Smooth muscle cell (in vitro differentiated cells): Measurements from ENCODE around the gene OFD1. TPM values are rescaled to one million over a fixed set of nuclear protein-coding genes. Genes with fewer than 3 reads are reported as not detected.
"Not testable (repeated sequence)": the region's sequence is repeated elsewhere in the genome, so short reads cannot be mapped to it uniquely, and the experiment has no call there.

Experiments
- DNase-seq: peaks from one replicate; lab custom pipeline; 2025; ENCODE audit not compliant: unreplicated experiment; lab: John Stamatoyannopoulos, UW
- H2AFZ ChIP-seq: fragments of 200-600 bp; sonication (generic); 2 replicates; pipeline ENCODE4 v1.6.0; 2016; ENCODE audit warnings: antibody characterized with exemption, low read depth, mild to moderate bottlenecking
- H3F3A ChIP-seq: fragments of 200-600 bp; sonication (generic); 2 replicates; pipeline ENCODE4 v1.6.0; 2017; ENCODE audit warnings: antibody characterized with exemption, low read depth
- H3K27ac ChIP-seq: fragments of 200-600 bp; sonication (generic); 2 replicates; pipeline ENCODE4 v1.5.1; 2016; ENCODE audit warnings: low read depth, mild to moderate bottlenecking
- H3K27me3 ChIP-seq: fragments of 200-600 bp; sonication (generic); 2 replicates; pipeline ENCODE4 v1.6.1; 2016; ENCODE audit warnings: low read depth, mild to moderate bottlenecking
- H3K36me3 ChIP-seq: fragments of 200-600 bp; sonication (generic); 2 replicates; pipeline ENCODE4 v1.5.1; 2016; ENCODE audit warnings: low read depth
- H3K4me1 ChIP-seq: fragments of 200-600 bp; sonication (generic); 2 replicates; pipeline ENCODE4 v1.5.1; 2016; ENCODE audit warnings: low read depth
- H3K4me2 ChIP-seq: fragments of 200-600 bp; sonication (generic); 2 replicates; pipeline ENCODE4 v1.6.0; 2016; ENCODE audit warnings: mild to moderate bottlenecking
- H3K4me3 ChIP-seq: fragments of 200-600 bp; sonication (generic); 2 replicates; pipeline ENCODE4 v1.5.1; 2016; ENCODE audit warnings: mild to moderate bottlenecking
- H3K79me2 ChIP-seq: fragments of 200-600 bp; sonication (generic); 2 replicates; pipeline ENCODE4 v1.6.0; 2016; ENCODE audit warnings: low read depth, mild to moderate bottlenecking
- H3K9ac ChIP-seq: fragments of 200-600 bp; sonication (generic); 2 replicates; pipeline ENCODE4 v1.6.0; 2016; ENCODE audit warnings: low read depth
- H3K9me3 ChIP-seq: fragments of 200-600 bp; sonication (generic); replicated peaks from 2 replicates; pipeline ENCODE4 v1.5.1; 2016; ENCODE audit warnings: low read depth
- H4K20me1 ChIP-seq: fragments of 200-600 bp; sonication (generic); 2 replicates; pipeline ENCODE4 v1.6.0; 2016; ENCODE audit warnings: low read depth
- CTCF ChIP-seq: fragments of 200-600 bp; sonication (generic); IDR thresholded peaks from 2 replicates; pipeline ENCODE4 v1.5.1; 2017; ENCODE audit warnings: borderline replicate concordance, mild to moderate bottlenecking, antibody characterized with exemption; ENCODE audit not compliant: insufficient read depth, poor library complexity, severe bottlenecking
- WGBS: methylation state at CpG from one replicate; pipeline ENCODE4 v1.1.7; 2016; ENCODE audit warnings: low lambda C conversion rate; 5-methylcytosine and 5-hydroxymethylcytosine counted together
- polyA plus RNA-seq: library from polyadenylated mRNA; unstranded; fragments of >200 nt; fragmentation: Nextera tagmentation; extraction: Ambion mirVana; gene quantifications from 2 replicates; pipeline ENCODE4 v1.2.1, GENCODE V29; 2016
- total RNA-seq: library from RNA; depleted of rRNA; stranded (reverse); fragments of >200 nt; gene quantifications from 2 replicates; pipeline ENCODE4 v1.2.3, GENCODE V29; 2014

Gene OFD1
- total and polyA plus RNA-seq, 2 experiments from 2014 or later = 12.5 to 14.4 TPM

GRCh38 chrX:13719192-13719856 is 15.2 kb upstream of the OFD1 start:
- 76% methylated on average over 3 of the region's 3 CpGs for WGBS
- Histone ChIP-seq H3K9me3 (no peaks in the 10 kb centered on the region), H3K4me2 (no peak overlapping the region), H3K4me3 (no peak overlapping the region), H3K27ac (peak overlapping the region; percentile 95), H2AFZ (no peak overlapping the region), H3K4me1 (no peaks in the 10 kb centered on the region), H3K27me3 (no peaks in the 10 kb centered on the region), H4K20me1 (no peaks in the 10 kb centered on the region), H3K9ac (peak overlapping the region; percentile 79), H3F3A (no peaks in the 10 kb centered on the region), H3K36me3 (peaks cover 9% of the 10 kb centered on the region), H3K79me2 (peaks cover 18% of the 10 kb centered on the region)
- no peak for DNase-seq
- TF ChIP-seq CTCF = no peak

GRCh38 chrX:13721371-13721770 is 13.2 kb upstream of the OFD1 start:
- H3K27ac ChIP-seq = no peak overlapping the region
- H3K79me2 ChIP-seq = peaks cover 25% of the 10 kb centered on the region
- H3K9me3 ChIP-seq = no peaks in the 10 kb centered on the region
- H3K27me3 ChIP-seq = no peaks in the 10 kb centered on the region
- TF ChIP-seq CTCF = no peak
- no peaks in the 10 kb centered on the region for H3K4me1 ChIP-seq
- H3K9ac ChIP-seq = no peak overlapping the region
- no peak overlapping the region for H2AFZ ChIP-seq
- H4K20me1 ChIP-seq = no peaks in the 10 kb centered on the region
- no peaks in the 10 kb centered on the region for H3F3A ChIP-seq
- no peak for DNase-seq
- H3K4me2 ChIP-seq = no peak overlapping the region
- WGBS = 84% methylated on average over 4 of the region's 4 CpGs
- no peak overlapping the region for H3K4me3 ChIP-seq
- peaks cover 4% of the 10 kb centered on the region for H3K36me3 ChIP-seq

GRCh38 chrX:13721819-13722519 is 12.6 kb upstream of the OFD1 start:
- H4K20me1 ChIP-seq = no peaks in the 10 kb centered on the region
- H3K36me3 ChIP-seq = peaks cover 4% of the 10 kb centered on the region
- TF ChIP-seq CTCF = no peak
- DNase-seq = no peak
- no peaks in the 10 kb centered on the region for H3K4me1 ChIP-seq
- H2AFZ ChIP-seq = no peak overlapping the region
- peaks cover 28% of the 10 kb centered on the region for H3K79me2 ChIP-seq
- 58% methylated on average over 7 of the region's 7 CpGs for WGBS
- no peak overlapping the region for H3K4me3 ChIP-seq
- no peaks in the 10 kb centered on the region for H3K27me3 ChIP-seq
- no peak overlapping the region for H3K9ac ChIP-seq
- H3K27ac ChIP-seq = peak overlapping the region; percentile 31
- no peaks in the 10 kb centered on the region for H3K9me3 ChIP-seq
- H3K4me2 ChIP-seq = no peak overlapping the region
- H3F3A ChIP-seq = no peaks in the 10 kb centered on the region

GRCh38 chrX:13724878-13725277 is 9.7 kb upstream of the OFD1 start:
- not testable (repeated sequence) for H3K9ac ChIP-seq, H4K20me1 ChIP-seq, H3K36me3 ChIP-seq, H3K27ac ChIP-seq, H3K9me3 ChIP-seq, H2AFZ ChIP-seq, H3K27me3 ChIP-seq, H3K4me1 ChIP-seq, H3K4me3 ChIP-seq, H3F3A ChIP-seq, DNase-seq, H3K4me2 ChIP-seq
- peaks cover 42% of the 10 kb centered on the region for H3K79me2 ChIP-seq
- WGBS = 64% methylated on average over 9 of the region's 9 CpGs

- not testable (repeated sequence) for H3K9me3 ChIP-seq, H3F3A ChIP-seq, H2AFZ ChIP-seq, H3K4me1 ChIP-seq, H3K36me3 ChIP-seq, H4K20me1 ChIP-seq, H3K4me2 ChIP-seq, H3K27me3 ChIP-seq, H3K9ac ChIP-seq, DNase-seq, H3K27ac ChIP-seq, H3K4me3 ChIP-seq
- WGBS = 58% methylated on average over 2 of the region's 2 CpGs
- H3K79me2 ChIP-seq = peaks cover 50% of the 10 kb centered on the region
Measured at GRCh38 chrX:13726583-13726982, 8.0 kb upstream of the OFD1 start.

GRCh38 chrX:13730523-13730922 is 4.0 kb upstream of the OFD1 start:
- H3K4me1 ChIP-seq = not testable (repeated sequence)

More at GRCh38 chrX:13730523-13730922, 4.0 kb upstream of the OFD1 start:
- H3K9ac ChIP-seq, H3K9me3 ChIP-seq, H3K4me2 ChIP-seq, H3K36me3 ChIP-seq, H3K27me3 ChIP-seq, H3K27ac ChIP-seq, H3K4me3 ChIP-seq, H2AFZ ChIP-seq, H3F3A ChIP-seq, DNase-seq, H4K20me1 ChIP-seq: not testable (repeated sequence)
- H3K79me2 ChIP-seq = peaks cover 55% of the 10 kb centered on the region
- WGBS = 100% methylated on average over 1 of the region's 1 CpG
